ENCODE results near the gene IL31.

Gene IL31

DNA sequence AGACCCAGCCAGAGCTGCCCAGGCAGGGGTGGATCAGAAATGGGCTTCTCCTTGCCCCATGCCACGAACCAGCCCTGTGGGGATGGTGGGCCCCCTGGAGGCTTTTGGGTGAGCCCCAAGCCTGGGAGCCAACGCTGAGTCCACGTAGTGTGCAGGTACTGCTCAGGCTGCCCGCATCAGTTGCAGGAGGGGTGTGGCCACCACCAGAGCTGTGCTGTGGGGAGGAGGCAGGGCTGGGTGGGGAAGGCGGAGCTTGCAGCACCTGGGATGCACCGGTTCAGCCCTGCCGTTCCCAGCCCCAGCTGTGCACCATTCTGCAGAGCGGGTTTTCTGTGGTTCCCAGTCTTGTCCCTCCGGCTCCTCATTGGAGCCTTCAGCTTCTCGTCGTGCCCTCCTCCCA, 36.3 kb downstream of the IL31 start:
- H4K20me1 ChIP-seq (ENCODE audit: insufficient read depth, low read length, poor library complexity, severe bottlenecking) = no peaks in the 10 kb centered on the region
- H3K9me2 ChIP-seq (replicated peaks; ENCODE audit: low read depth, low read length) = no peaks in the 10 kb centered on the region
- no peaks in the 10 kb centered on the region for H3K27me3 ChIP-seq (ENCODE audit: insufficient read depth, low read length, poor library complexity, severe bottlenecking)
- no peak overlapping the region for H2AFZ ChIP-seq (ENCODE audit: low read length)
- no peak overlapping the region for H3K9ac ChIP-seq (ENCODE audit: low read depth, low read length, poor library complexity, severe bottlenecking)
- H3F3A ChIP-seq (ENCODE audit: low read depth) = no peaks in the 10 kb centered on the region
- no peak overlapping the region for H3K4me2 ChIP-seq (ENCODE audit: low read depth, low read length, poor library complexity, severe bottlenecking)
- H3K79me2 ChIP-seq (ENCODE audit: insufficient read depth, low read length) = no peaks in the 10 kb centered on the region
- no peak for TF ChIP-seq EZH2phosphoT487 (IDR thresholded peaks at IDR 0.05; ENCODE audit: borderline replicate concordance)
- TF ChIP-seq, protein P1, sequence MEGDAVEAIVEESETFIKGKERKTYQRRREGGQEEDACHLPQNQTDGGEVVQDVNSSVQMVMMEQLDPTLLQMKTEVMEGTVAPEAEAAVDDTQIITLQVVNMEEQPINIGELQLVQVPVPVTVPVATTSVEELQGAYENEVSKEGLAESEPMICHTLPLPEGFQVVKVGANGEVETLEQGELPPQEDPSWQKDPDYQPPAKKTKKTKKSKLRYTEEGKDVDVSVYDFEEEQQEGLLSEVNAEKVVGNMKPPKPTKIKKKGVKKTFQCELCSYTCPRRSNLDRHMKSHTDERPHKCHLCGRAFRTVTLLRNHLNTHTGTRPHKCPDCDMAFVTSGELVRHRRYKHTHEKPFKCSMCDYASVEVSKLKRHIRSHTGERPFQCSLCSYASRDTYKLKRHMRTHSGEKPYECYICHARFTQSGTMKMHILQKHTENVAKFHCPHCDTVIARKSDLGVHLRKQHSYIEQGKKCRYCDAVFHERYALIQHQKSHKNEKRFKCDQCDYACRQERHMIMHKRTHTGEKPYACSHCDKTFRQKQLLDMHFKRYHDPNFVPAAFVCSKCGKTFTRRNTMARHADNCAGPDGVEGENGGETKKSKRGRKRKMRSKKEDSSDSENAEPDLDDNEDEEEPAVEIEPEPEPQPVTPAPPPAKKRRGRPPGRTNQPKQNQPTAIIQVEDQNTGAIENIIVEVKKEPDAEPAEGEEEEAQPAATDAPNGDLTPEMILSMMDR (conservative IDR thresholded peaks at IDR 0.05; ENCODE audit: low read length) = no peak
- H3K9me3 ChIP-seq (ENCODE audit: insufficient read depth, low read depth, low read length) = no peaks in the 10 kb centered on the region
- no peak overlapping the region for H3K4me3 ChIP-seq (ENCODE audit: low read length, poor library complexity, severe bottlenecking)
- peaks cover 52% of the 10 kb centered on the region; the same call in 1 of the 2 replicates for H3K36me3 ChIP-seq (ENCODE audit: insufficient read depth, low read length)
- H3K4me1 ChIP-seq (ENCODE audit: insufficient read depth, low read length, poor library complexity, severe bottlenecking) = no peaks in the 10 kb centered on the region

DNA sequence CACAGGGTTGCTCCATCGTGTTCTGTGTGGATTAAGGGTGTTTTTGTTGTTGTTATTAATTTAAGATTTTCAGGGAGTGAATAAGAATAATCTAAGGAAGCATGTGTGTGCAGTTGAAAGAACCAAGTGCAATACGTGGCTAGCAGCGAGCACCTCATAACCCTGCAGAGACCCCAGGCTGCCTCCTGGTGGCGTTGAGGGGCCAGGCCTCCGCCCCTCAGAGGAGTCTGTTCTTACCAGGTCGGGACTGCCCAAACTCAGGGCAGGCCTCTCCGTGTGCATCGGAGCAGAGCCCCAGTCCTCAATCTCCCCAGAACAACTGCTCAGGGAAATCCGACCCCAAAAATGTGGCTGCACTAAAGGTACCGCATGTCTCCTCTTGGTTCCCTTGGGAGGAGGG, 36.8 kb downstream of the IL31 start:
- H3K27me3 ChIP-seq (ENCODE audit: insufficient read depth, low read length, poor library complexity, severe bottlenecking) = no peaks in the 10 kb centered on the region
- H3K4me1 ChIP-seq (ENCODE audit: insufficient read depth, low read length, poor library complexity, severe bottlenecking) = no peaks in the 10 kb centered on the region
- H3K36me3 ChIP-seq (ENCODE audit: insufficient read depth, low read length) = peaks cover 52% of the 10 kb centered on the region; the same call in 1 of the 2 replicates

DNA sequence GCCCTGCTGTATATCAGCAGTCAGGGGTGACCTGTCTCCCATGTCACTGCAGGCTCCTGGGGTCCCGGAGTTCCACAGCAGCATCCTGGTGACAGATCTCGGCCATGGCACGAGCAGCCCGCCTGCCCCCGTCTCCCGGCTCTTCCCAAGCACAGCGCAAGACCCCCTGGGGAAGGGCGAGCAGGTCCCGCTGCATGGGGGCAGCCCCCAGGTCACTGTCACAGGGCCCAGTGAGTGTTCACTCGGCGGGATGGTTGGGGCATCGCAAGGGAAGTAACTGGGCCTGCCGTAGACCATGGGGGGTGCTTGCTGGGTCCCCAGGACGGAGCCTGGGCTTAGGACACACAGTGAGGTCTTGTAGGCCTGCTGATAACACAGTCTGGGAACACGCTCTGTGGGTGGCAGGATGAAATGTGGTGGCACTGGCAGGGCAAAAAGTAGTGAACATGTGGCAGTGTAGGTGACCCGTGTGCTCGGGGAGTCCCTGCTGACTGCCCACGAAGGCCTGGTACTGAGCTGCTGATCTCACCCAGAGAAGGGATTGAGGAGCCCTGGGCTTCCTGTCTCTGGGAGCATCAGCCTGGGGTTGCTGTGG, 38.5 kb downstream of the IL31 start:
- H3K4me3 ChIP-seq (ENCODE audit: low read length, poor library complexity, severe bottlenecking) = no peak overlapping the region

More for the DNA sequence above, 36.8 kb downstream of the IL31 start:
- H3F3A ChIP-seq (ENCODE audit: low read depth) = no peaks in the 10 kb centered on the region
- H3K79me2 ChIP-seq (ENCODE audit: insufficient read depth, low read length) = no peaks in the 10 kb centered on the region
- no peak overlapping the region for H3K4me2 ChIP-seq (ENCODE audit: low read depth, low read length, poor library complexity, severe bottlenecking)
- no peaks in the 10 kb centered on the region for H4K20me1 ChIP-seq (ENCODE audit: insufficient read depth, low read length, poor library complexity, severe bottlenecking)
- no peak overlapping the region for H2AFZ ChIP-seq (ENCODE audit: low read length)
- no peak for TF ChIP-seq EZH2phosphoT487 (IDR thresholded peaks at IDR 0.05; ENCODE audit: borderline replicate concordance)
- TF ChIP-seq, protein P1 (conservative IDR thresholded peaks at IDR 0.05; ENCODE audit: low read length) = peak; percentile 31; the same call in 1 of the 2 replicates
- no peaks in the 10 kb centered on the region for H3K9me2 ChIP-seq (replicated peaks; ENCODE audit: low read depth, low read length)
- no peak overlapping the region for H3K9ac ChIP-seq (ENCODE audit: low read depth, low read length, poor library complexity, severe bottlenecking)
- no peak overlapping the region for H3K4me3 ChIP-seq (ENCODE audit: low read length, poor library complexity, severe bottlenecking)
- no peaks in the 10 kb centered on the region for H3K9me3 ChIP-seq (ENCODE audit: insufficient read depth, low read depth, low read length)

More for the DNA sequence above, 38.5 kb downstream of the IL31 start:
- Histone ChIP-seq H3K79me2 (ENCODE audit: insufficient read depth, low read length) (no peaks in the 10 kb centered on the region), H3K27me3 (ENCODE audit: insufficient read depth, low read length, poor library complexity, severe bottlenecking) (no peaks in the 10 kb centered on the region), H3K4me1 (ENCODE audit: insufficient read depth, low read length, poor library complexity, severe bottlenecking) (no peaks in the 10 kb centered on the region), H3K9me2 (replicated peaks; ENCODE audit: low read depth, low read length) (no peaks in the 10 kb centered on the region), H3K9ac (ENCODE audit: low read depth, low read length, poor library complexity, severe bottlenecking) (no peak overlapping the region), H3K36me3 (ENCODE audit: insufficient read depth, low read length) (peaks cover 58% of the 10 kb centered on the region; the same call in 1 of the 2 replicates), H3F3A (ENCODE audit: low read depth) (no peaks in the 10 kb centered on the region), H4K20me1 (ENCODE audit: insufficient read depth, low read length, poor library complexity, severe bottlenecking) (no peaks in the 10 kb centered on the region), H3K9me3 (ENCODE audit: insufficient read depth, low read depth, low read length) (no peaks in the 10 kb centered on the region), H3K4me2 (ENCODE audit: low read depth, low read length, poor library complexity, severe bottlenecking) (no peak overlapping the region), H2AFZ (ENCODE audit: low read length) (no peak overlapping the region)
- TF ChIP-seq EZH2phosphoT487 (IDR thresholded peaks at IDR 0.05; ENCODE audit: borderline replicate concordance) = no peak
- TF ChIP-seq, protein P1 (conservative IDR thresholded peaks at IDR 0.05; ENCODE audit: low read length) = no peak

Measured in Loucy (cell line).